Mesenchymal stem cell (in vitro differentiated cells and primary cell): ENCODE measurements around the gene GPX3.
A peak's percentile ranks its signal among the peaks of the same experiment; 100 is the strongest.

Experiments
- DNase-seq: peaks from one replicate; pipeline ENCODE4 v3.0.0-alpha.2; 2013
- H2AFZ ChIP-seq: one replicate; pipeline ENCODE4 v1.6.1; 2013; ENCODE audit warnings: low read depth, mild to moderate bottlenecking, control low read depth, inconsistent platforms, low read length, moderate library complexity
- H2AK5ac ChIP-seq: 2 replicates; pipeline ENCODE4 v1.6.1; 2013; ENCODE audit warnings: low read length, moderate library complexity, mild to moderate bottlenecking, inconsistent platforms; ENCODE audit not compliant: severe bottlenecking
- H2BK120ac ChIP-seq: one replicate; pipeline ENCODE4 v1.6.1; 2013; ENCODE audit warnings: low read depth, mild to moderate bottlenecking, inconsistent platforms, low read length, moderate library complexity
- H2BK12ac ChIP-seq, 2 experiments: one replicate each; pipeline ENCODE4 v1.6.1; 2013; ENCODE audit warnings: inconsistent platforms in 2 of 2, low read length in 2 of 2, mild to moderate bottlenecking in 2 of 2, moderate library complexity in 2 of 2, control low read depth in 1 of 2
- H2BK15ac ChIP-seq: one replicate; pipeline ENCODE4 v1.6.1; 2013; ENCODE audit warnings: mild to moderate bottlenecking, low read depth, inconsistent platforms; ENCODE audit not compliant: poor library complexity, severe bottlenecking
- H2BK5ac ChIP-seq: 2 replicates; pipeline ENCODE4 v1.6.1; 2013; ENCODE audit warnings: low read depth, mild to moderate bottlenecking, low read length, control low read depth, inconsistent platforms; ENCODE audit not compliant: poor library complexity, severe bottlenecking
- H3K14ac ChIP-seq, 2 experiments: one replicate each; pipeline ENCODE4 v1.6.1; 2013; ENCODE audit warnings: inconsistent platforms in 2 of 2, low read length in 2 of 2, control low read depth in 1 of 2, mild to moderate bottlenecking in 1 of 2, moderate library complexity in 1 of 2
- H3K18ac ChIP-seq, 2 experiments: one replicate each; pipeline ENCODE4 v1.6.1; 2013; ENCODE audit warnings: inconsistent platforms in 2 of 2, low read length in 2 of 2, control low read depth in 1 of 2, low read depth in 1 of 2, mild to moderate bottlenecking in 1 of 2
- H3K23ac ChIP-seq, 2 experiments: one replicate each; pipeline ENCODE4 v1.6.1; 2013; ENCODE audit warnings: inconsistent platforms in 2 of 2, low read length in 2 of 2, mild to moderate bottlenecking in 2 of 2, moderate library complexity in 2 of 2, control low read depth in 1 of 2
- H3K27ac ChIP-seq: 2 replicates; pipeline ENCODE4 v1.5.1; 2013; ENCODE audit warnings: mild to moderate bottlenecking, moderate library complexity, low read length, control low read depth, inconsistent platforms; ENCODE audit not compliant: poor library complexity, severe bottlenecking
- H3K27me3 ChIP-seq, 2 experiments: 2 replicates each; pipeline versions ENCODE4 v1.6.1 to v1.7.0; 2013; ENCODE audit warnings: low read length in 2 of 2, mild to moderate bottlenecking in 2 of 2, moderate library complexity in 2 of 2, control low read depth in 1 of 2, inconsistent platforms in 1 of 2; ENCODE audit not compliant: control insufficient read depth in 1 of 2, insufficient read depth in 1 of 2
- H3K36me3 ChIP-seq, 2 experiments: 2 replicates each; pipeline versions ENCODE4 v1.6.1 to v1.7.0; 2013; ENCODE audit warnings: low read length in 2 of 2, control low read depth in 1 of 2, inconsistent platforms in 1 of 2, low read depth in 1 of 2, mild to moderate bottlenecking in 1 of 2; ENCODE audit not compliant: insufficient read depth in 2 of 2, control insufficient read depth in 1 of 2
- H3K4ac ChIP-seq, 2 experiments: one replicate each; pipeline ENCODE4 v1.6.1; 2013; ENCODE audit warnings: inconsistent platforms in 2 of 2, low read length in 2 of 2, mild to moderate bottlenecking in 2 of 2, moderate library complexity in 2 of 2, control low read depth in 1 of 2, low read depth in 1 of 2
- H3K4me1 ChIP-seq: 2 replicates; pipeline ENCODE4 v1.6.1; 2013; ENCODE audit warnings: low read depth, low read length, control low read depth; ENCODE audit not compliant: control insufficient read depth, insufficient read depth
- H3K4me2 ChIP-seq: 2 replicates; pipeline ENCODE4 v1.6.1; 2013; ENCODE audit warnings: low read length, mild to moderate bottlenecking, inconsistent platforms; ENCODE audit not compliant: poor library complexity, severe bottlenecking
- H3K4me3 ChIP-seq, 2 experiments: 2 replicates each; pipeline versions ENCODE4 v1.5.1 to v1.7.0; 2013; ENCODE audit warnings: low read length in 2 of 2, mild to moderate bottlenecking in 2 of 2, control low read depth in 1 of 2, low read depth in 1 of 2; ENCODE audit not compliant: insufficient read depth in 1 of 2
- H3K79me1 ChIP-seq: replicated peaks from 2 replicates; pipeline ENCODE4 v1.6.1; 2013; ENCODE audit warnings: mild to moderate bottlenecking, control low read depth, low read length, inconsistent platforms; ENCODE audit not compliant: poor library complexity, severe bottlenecking
- H3K9ac ChIP-seq: 2 replicates; pipeline ENCODE4 v1.7.0; 2013; ENCODE audit warnings: mild to moderate bottlenecking, low read length, moderate library complexity
- H3K9me3 ChIP-seq: 2 replicates; pipeline ENCODE4 v1.7.0; 2013; ENCODE audit warnings: mild to moderate bottlenecking, low read length; ENCODE audit not compliant: control insufficient read depth
- H4K8ac ChIP-seq: one replicate; pipeline ENCODE4 v1.6.1; 2013; ENCODE audit warnings: inconsistent platforms, mild to moderate bottlenecking, low read length, moderate library complexity
- H4K91ac ChIP-seq: one replicate; pipeline ENCODE4 v1.6.1; 2013; ENCODE audit warnings: mild to moderate bottlenecking, low read length, inconsistent platforms
- WGBS: methylation state at CpG from one replicate; pipeline ENCODE4 v1.1.7; 2013; ENCODE audit warnings: mixed read lengths; 5-methylcytosine and 5-hydroxymethylcytosine counted together

The GPX3 gene

GRCh38 chr5:150992705-150993104, 27.7 kb upstream of the GPX3 start:
- Histone ChIP-seq H2AK5ac (no peak overlapping the region), H3K4me3 (no peak overlapping the region), H2AFZ (no peak overlapping the region), H3K27me3 (no peaks in the 10 kb centered on the region), H3K18ac (no peak overlapping the region), H3K23ac (no peak overlapping the region), H3K14ac (no peak overlapping the region), H2BK12ac (no peak overlapping the region), H3K4me2 (no peak overlapping the region), H3K4me1 (no peaks in the 10 kb centered on the region), H3K27ac (no peak overlapping the region), H3K9ac (no peak overlapping the region), H3K4ac (no peak overlapping the region), H4K91ac (no peak overlapping the region), H4K8ac (no peak overlapping the region), H3K36me3 (no peaks in the 10 kb centered on the region), H2BK120ac (no peak overlapping the region), H2BK5ac (no peak overlapping the region), H3K79me1 (no peaks in the 10 kb centered on the region), H3K9me3 (peaks cover 64% of the 10 kb centered on the region), H2BK15ac (no peak overlapping the region)
- no peak for DNase-seq
- 86% methylated on average over 6 of the region's 6 CpGs for WGBS

- H3K9me3 ChIP-seq, result peaks cover 57% of the 10 kb centered on the region
- no peak overlapping the region for H2BK15ac ChIP-seq
- no peak overlapping the region for H3K4ac ChIP-seq
- H3K9ac ChIP-seq, result no peak overlapping the region
- H3K36me3 ChIP-seq, result no peaks in the 10 kb centered on the region
- no peak overlapping the region for H3K18ac ChIP-seq
- H2AK5ac ChIP-seq, result no peak overlapping the region
- no peak overlapping the region for H3K27ac ChIP-seq
- no peak for DNase-seq
- no peak overlapping the region for H3K14ac ChIP-seq
- no peak overlapping the region for H4K8ac ChIP-seq
- H2AFZ ChIP-seq, result no peak overlapping the region
- no peak overlapping the region for H3K4me2 ChIP-seq
- no peak overlapping the region for H2BK12ac ChIP-seq
- H4K91ac ChIP-seq, result no peak overlapping the region
- H2BK120ac ChIP-seq, result no peak overlapping the region
- H3K23ac ChIP-seq, result no peak overlapping the region
- WGBS, result 91% methylated on average over 2 of the region's 2 CpGs
- no peak overlapping the region for H2BK5ac ChIP-seq
- H3K4me1 ChIP-seq, result no peaks in the 10 kb centered on the region
- no peaks in the 10 kb centered on the region for H3K79me1 ChIP-seq
- H3K4me3 ChIP-seq, result no peak overlapping the region
- H3K27me3 ChIP-seq, result no peaks in the 10 kb centered on the region
These were observed 27.0 kb upstream of the GPX3 start for GRCh38 chr5:150993422-150993821.

GRCh38 chr5:150993826-150994412, 26.5 kb upstream of the GPX3 start:
- H3K23ac ChIP-seq, result no peak overlapping the region
- no peak overlapping the region for H2AK5ac ChIP-seq
- peaks cover 53% of the 10 kb centered on the region for H3K9me3 ChIP-seq
- H2BK120ac ChIP-seq, result no peak overlapping the region
- no peaks in the 10 kb centered on the region for H3K79me1 ChIP-seq
- no peak overlapping the region for H3K4me2 ChIP-seq
- no peak overlapping the region for H3K4ac ChIP-seq
- H3K27me3 ChIP-seq, result no peaks in the 10 kb centered on the region
- H2BK12ac ChIP-seq, result no peak overlapping the region
- H2BK15ac ChIP-seq, result no peak overlapping the region
- H3K14ac ChIP-seq, result no peak overlapping the region
- H3K27ac ChIP-seq, result no peak overlapping the region
- H4K8ac ChIP-seq, result no peak overlapping the region
- no peak overlapping the region for H3K9ac ChIP-seq
- no peak for DNase-seq
- H3K4me1 ChIP-seq, result no peaks in the 10 kb centered on the region
- no peak overlapping the region for H3K4me3 ChIP-seq
- no peak overlapping the region for H2BK5ac ChIP-seq
- no peaks in the 10 kb centered on the region for H3K36me3 ChIP-seq
- H3K18ac ChIP-seq, result no peak overlapping the region
- 100% methylated on average over 1 of the region's 1 CpG for WGBS
- H2AFZ ChIP-seq, result no peak overlapping the region
- H4K91ac ChIP-seq, result no peak overlapping the region

GRCh38 chr5:150999704-151000442, 20.5 kb upstream of the GPX3 start:
- Histone ChIP-seq H3K27ac (no peak overlapping the region), H2AK5ac (no peak overlapping the region), H3K4me3 (peak overlapping the region in 1 of 2 experiments; percentile 7), H3K4ac (no peak overlapping the region), H3K18ac (peak overlapping the region in 1 of 2 experiments; percentile 30), H4K8ac (no peak overlapping the region), H3K79me1 (no peaks in the 10 kb centered on the region), H2AFZ (no peak overlapping the region), H2BK5ac (no peak overlapping the region), H3K36me3 (no peaks in the 10 kb centered on the region), H3K4me1 (peaks cover 2% of the 10 kb centered on the region), H3K9ac (peak overlapping the region; percentile 32), H4K91ac (no peak overlapping the region), H3K23ac (no peak overlapping the region), H3K9me3 (peaks cover 6% of the 10 kb centered on the region), H2BK15ac (no peak overlapping the region), H2BK120ac (no peak overlapping the region), H3K27me3 (peaks cover 0 to 9% of the 10 kb centered on the region in 2 experiments), H2BK12ac (no peak overlapping the region), H3K4me2 (no peak overlapping the region), H3K14ac (peak overlapping the region in 1 of 2 experiments; percentile 70)
- 81% methylated on average over 7 of the region's 7 CpGs for WGBS
- DNase-seq, result no peak
